Measurements from ENCODE around the gene SQSTM1. TPM values are rescaled to one million over a fixed set of nuclear protein-coding genes. Genes with fewer than 3 reads are reported as not detected.
"Not testable (repeated sequence)": the region's sequence is repeated elsewhere in the genome, so short reads cannot be mapped to it uniquely, and the experiment has no call there.

Gene SQSTM1
- total RNA-seq, 2 experiments from 2014 or later = 79.6 to 93.0 TPM

- POLR2A ChIA-PET = no interaction called here
Measured at GRCh38 chr5:179786861-179787260, 33.8 kb upstream of the SQSTM1 start.

DNA sequence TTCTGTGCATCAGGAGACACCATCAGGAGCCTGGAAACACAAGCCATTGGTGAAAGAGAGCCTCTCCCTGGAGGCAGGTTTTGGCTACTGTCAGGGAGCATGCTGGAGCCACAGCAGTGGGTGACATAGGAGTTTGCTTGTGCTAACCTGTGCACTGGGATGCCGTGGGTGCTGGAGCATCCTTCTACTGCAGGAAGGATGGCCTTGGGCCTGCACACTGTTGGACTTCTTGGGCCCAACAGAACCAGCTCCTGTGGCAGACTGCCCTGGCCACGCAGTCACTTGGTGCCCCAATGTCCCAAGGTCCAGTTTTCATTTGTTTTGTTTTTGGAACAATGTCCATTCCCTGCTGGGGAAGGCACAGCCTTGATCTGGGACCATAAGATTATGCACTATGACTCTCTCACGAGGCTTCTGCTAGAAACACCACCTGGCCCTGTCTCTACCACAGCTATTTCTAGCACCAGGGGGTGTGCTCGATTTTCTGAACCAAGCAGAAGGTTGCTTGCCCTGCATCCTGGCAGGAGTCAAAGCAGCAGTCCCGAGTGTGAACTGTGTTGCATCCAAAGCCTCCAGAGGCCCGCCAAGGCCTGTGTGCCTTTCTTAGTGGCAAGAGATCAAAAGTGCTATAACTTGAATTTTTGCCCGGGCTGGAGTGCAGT, 32.4 kb upstream of the SQSTM1 start:
- Mint-ChIP-seq H3K36me3 (ENCODE audit: low read depth) (no peaks in the 10 kb centered on the region), H3K27ac (no peak overlapping the region), H3K4me1 (peaks cover 10% of the 10 kb centered on the region), H3K4me3 (no peak overlapping the region), H3K9me3 (no peaks in the 10 kb centered on the region), H3K27me3 (no peaks in the 10 kb centered on the region)
- POLR2A ChIA-PET = no interaction called here
- CTCF ChIA-PET = no interaction called here
- no peak for DNase-seq

More at GRCh38 chr5:179786861-179787260, 33.8 kb upstream of the SQSTM1 start:
- no peak overlapping the region for H3K4me3 Mint-ChIP-seq
- no peaks in the 10 kb centered on the region for H3K36me3 Mint-ChIP-seq (ENCODE audit: low read depth)
- no peak for DNase-seq
- no peaks in the 10 kb centered on the region for H3K27me3 Mint-ChIP-seq
- CTCF ChIA-PET = no interaction called here
- no peak overlapping the region for H3K27ac Mint-ChIP-seq
- no peaks in the 10 kb centered on the region for H3K4me1 Mint-ChIP-seq
- H3K9me3 Mint-ChIP-seq = no peaks in the 10 kb centered on the region

DNA sequence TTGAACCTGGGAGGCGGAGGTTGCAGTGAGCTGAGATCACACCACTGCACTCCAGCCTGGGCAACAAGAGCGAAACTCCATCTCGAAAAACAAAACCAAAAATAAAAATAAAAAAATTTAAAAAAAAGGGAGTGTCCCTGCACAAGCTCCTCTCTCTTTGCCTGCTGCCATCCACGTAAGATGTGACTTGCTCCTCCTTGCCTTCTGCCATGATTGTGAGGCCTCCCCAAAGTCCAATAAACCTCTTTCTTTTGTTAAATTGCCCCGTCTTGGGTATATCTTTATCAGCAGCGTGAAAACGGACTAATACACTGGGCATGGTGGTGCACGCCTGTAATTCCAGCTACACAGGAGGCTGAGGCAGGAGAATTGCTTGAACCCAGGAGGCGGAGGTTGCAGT, 31.4 kb upstream of the SQSTM1 start:
- H3K9me3 Mint-ChIP-seq; DNase-seq; H3K36me3 Mint-ChIP-seq (ENCODE audit: low read depth); H3K4me3 Mint-ChIP-seq; H3K27me3 Mint-ChIP-seq; POLR2A ChIA-PET; H3K27ac Mint-ChIP-seq: not testable (repeated sequence)
- peaks cover 20% of the 10 kb centered on the region for H3K4me1 Mint-ChIP-seq
- CTCF ChIA-PET = interaction anchor here (1.0 kb wide), 1 partner anchor 86 kb away, joined by 3 read pairs; no protein-coding TSS in a partner anchor

GRCh38 chr5:179791881-179792611, 28.7 kb upstream of the SQSTM1 start:
- CTCF ChIA-PET = interaction anchor here (0.5 to 2.1 kb wide), 4 partner anchors 10 to 131 kb away, joined by 3 to 13 read pairs (median 4); no protein-coding TSS in a partner anchor
- H3K9me3 Mint-ChIP-seq = no peaks in the 10 kb centered on the region
- no peaks in the 10 kb centered on the region for H3K27me3 Mint-ChIP-seq
- H3K4me1 Mint-ChIP-seq = peaks cover 34% of the 10 kb centered on the region
- peak overlapping the region; percentile 62 for H3K27ac Mint-ChIP-seq
- peaks cover 4% of the 10 kb centered on the region for H3K36me3 Mint-ChIP-seq (ENCODE audit: low read depth)
- no peak for DNase-seq
- POLR2A ChIA-PET = no interaction called here
- H3K4me3 Mint-ChIP-seq = no peak overlapping the region

DNA sequence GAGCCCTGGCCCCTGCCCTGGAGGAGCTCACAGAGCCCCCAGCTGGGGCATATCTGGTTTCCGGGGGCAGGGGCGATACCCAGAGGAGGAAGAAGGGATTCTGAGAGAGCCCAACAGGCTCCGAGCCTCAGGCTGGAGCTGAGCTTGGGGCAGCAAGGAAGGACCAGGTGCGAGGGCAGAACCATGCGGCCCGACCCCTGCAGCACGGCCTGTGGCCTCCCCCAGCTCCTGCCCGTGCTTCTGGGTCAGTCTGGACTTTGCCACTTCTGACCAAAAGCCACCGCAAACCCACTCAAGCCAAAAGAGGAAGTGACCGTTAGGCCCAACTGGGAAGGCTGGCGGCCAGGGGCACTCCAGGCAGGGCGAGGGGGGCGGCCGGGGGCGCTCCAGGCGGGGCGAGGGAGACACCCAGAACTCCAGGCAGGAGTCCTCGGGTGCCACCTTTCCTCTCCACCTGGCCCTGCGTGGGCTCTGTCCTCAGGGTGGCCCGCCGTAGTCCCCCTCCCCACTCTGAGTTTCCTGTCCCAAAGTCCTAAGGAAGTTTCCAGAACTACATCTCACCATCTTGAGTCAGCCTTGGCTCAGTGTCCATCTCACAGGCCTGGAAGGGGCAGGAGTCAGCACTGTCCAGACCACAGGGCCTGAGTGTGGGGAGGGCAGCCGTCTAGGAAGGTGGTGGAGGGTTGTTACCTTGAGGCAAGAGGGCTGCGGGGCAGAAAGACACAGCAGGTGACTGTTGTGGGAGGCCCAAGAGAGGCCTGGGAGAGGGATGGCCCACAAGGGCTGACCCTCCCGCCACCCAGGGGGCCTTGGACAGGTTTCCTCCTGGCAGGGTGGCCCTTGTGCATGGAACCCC, 27.9 kb upstream of the SQSTM1 start:
- H3K27me3 Mint-ChIP-seq = no peaks in the 10 kb centered on the region
- ChIA-PET POLR2A (no interaction called here), CTCF (interaction anchor here (0.8 to 2.1 kb wide), 6 partner anchors 9 to 35 kb away, joined by 3 to 13 read pairs (median 4); no protein-coding TSS in a partner anchor)
- peak overlapping the region; percentile 80 for H3K27ac Mint-ChIP-seq
- no peak for DNase-seq
- peaks cover 4% of the 10 kb centered on the region for H3K36me3 Mint-ChIP-seq (ENCODE audit: low read depth)
- H3K4me1 Mint-ChIP-seq = peaks cover 35% of the 10 kb centered on the region
- H3K9me3 Mint-ChIP-seq = no peaks in the 10 kb centered on the region
- no peak overlapping the region for H3K4me3 Mint-ChIP-seq

- Mint-ChIP-seq H3K9me3 (no peaks in the 10 kb centered on the region), H3K27me3 (no peaks in the 10 kb centered on the region), H3K4me1 (peaks cover 35% of the 10 kb centered on the region), H3K36me3 (ENCODE audit: low read depth) (peaks cover 4% of the 10 kb centered on the region), H3K4me3 (peak within 1 kb of the TSS; percentile 52), H3K27ac (peak within 1 kb of the TSS; percentile 80)
- CTCF ChIA-PET = interaction anchor here (0.8 to 1.2 kb wide), 4 partner anchors 9 to 297 kb away, joined by 3 to 5 read pairs (median 3); no protein-coding TSS in a partner anchor
- peak; percentile 58 for DNase-seq
- POLR2A ChIA-PET = interaction anchor here (0.6 kb wide), 1 partner anchor 224 kb away, joined by 4 read pairs; no protein-coding TSS in a partner anchor
Measured at GRCh38 chr5:179793468-179794139, 27.1 kb upstream of the SQSTM1 start, which contains the start of gene LTC4S. TSS of gene LTC4S (plus strand) at chr5:179793986. CDS start at chr5:179794081, 95 bp downstream.

DNA sequence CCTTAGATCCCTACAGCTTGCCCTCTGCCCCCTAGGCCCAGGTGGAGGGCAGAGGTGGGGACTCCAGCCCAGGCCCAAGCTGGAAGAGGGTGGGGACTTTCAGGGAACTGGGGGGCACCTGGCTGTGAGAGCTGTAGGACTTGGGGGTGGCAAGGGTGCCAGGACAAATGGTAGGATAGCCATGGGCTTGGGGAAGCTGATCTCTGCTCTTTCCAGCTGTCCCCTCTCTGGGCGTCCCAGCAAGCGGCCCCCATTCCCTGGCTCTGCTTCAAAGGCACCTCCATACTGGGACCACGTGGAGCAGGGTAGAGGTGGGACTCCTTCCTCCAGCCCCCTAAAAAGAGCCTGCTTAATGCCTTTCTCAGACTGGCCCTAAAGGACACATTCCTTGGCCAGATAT, 26.5 kb upstream of the SQSTM1 start:
- H3K27ac Mint-ChIP-seq = peak overlapping the region; percentile 80

GRCh38 chr5:179794575-179794974, 26.1 kb upstream of the SQSTM1 start:
- Mint-ChIP-seq H3K9me3 (no peaks in the 10 kb centered on the region), H3K4me3 (peak overlapping the region; percentile 52), H3K27me3 (no peaks in the 10 kb centered on the region), H3K27ac (peak overlapping the region; percentile 25), H3K4me1 (peaks cover 35% of the 10 kb centered on the region), H3K36me3 (ENCODE audit: low read depth) (peaks cover 9% of the 10 kb centered on the region)
- no peak for DNase-seq
- ChIA-PET POLR2A (interaction anchor here (0.6 kb wide), 1 partner anchor 110 kb away, joined by 3 read pairs; no protein-coding TSS in a partner anchor), CTCF (interaction anchor here (0.6 to 1.2 kb wide), 4 partner anchors 8 to 296 kb away, joined by 3 to 5 read pairs (median 3); no protein-coding TSS in a partner anchor)

More for the DNA sequence above, 26.5 kb upstream of the SQSTM1 start:
- no peak for DNase-seq
- Mint-ChIP-seq H3K9me3 (no peaks in the 10 kb centered on the region), H3K27me3 (no peaks in the 10 kb centered on the region), H3K4me3 (peak overlapping the region; percentile 52), H3K36me3 (ENCODE audit: low read depth) (peaks cover 5% of the 10 kb centered on the region), H3K4me1 (peaks cover 35% of the 10 kb centered on the region)
- ChIA-PET CTCF (interaction anchor here (0.9 to 1.2 kb wide), 3 partner anchors 8 to 296 kb away, joined by 3 to 5 read pairs (median 3); no protein-coding TSS in a partner anchor), POLR2A (interaction anchor here (0.6 kb wide), 1 partner anchor 225 kb away, joined by 4 read pairs; no protein-coding TSS in a partner anchor)

GRCh38 chr5:179795049-179795862, 25.4 kb upstream of the SQSTM1 start:
- CTCF ChIA-PET = interaction anchor here (0.6 to 0.7 kb wide), 3 partner anchors 14 to 56 kb away, joined by 3 to 4 read pairs (median 3); no protein-coding TSS in a partner anchor
- no peaks in the 10 kb centered on the region for H3K27me3 Mint-ChIP-seq
- H3K4me1 Mint-ChIP-seq = peaks cover 35% of the 10 kb centered on the region
- POLR2A ChIA-PET = interaction anchor here (0.6 kb wide), 1 partner anchor 109 kb away, joined by 3 read pairs; no protein-coding TSS in a partner anchor
- H3K36me3 Mint-ChIP-seq (ENCODE audit: low read depth) = peaks cover 11% of the 10 kb centered on the region
- H3K27ac Mint-ChIP-seq = peak overlapping the region; percentile 46
- DNase-seq = no peak
- no peaks in the 10 kb centered on the region for H3K9me3 Mint-ChIP-seq
- peak overlapping the region; percentile 52 for H3K4me3 Mint-ChIP-seq

DNA sequence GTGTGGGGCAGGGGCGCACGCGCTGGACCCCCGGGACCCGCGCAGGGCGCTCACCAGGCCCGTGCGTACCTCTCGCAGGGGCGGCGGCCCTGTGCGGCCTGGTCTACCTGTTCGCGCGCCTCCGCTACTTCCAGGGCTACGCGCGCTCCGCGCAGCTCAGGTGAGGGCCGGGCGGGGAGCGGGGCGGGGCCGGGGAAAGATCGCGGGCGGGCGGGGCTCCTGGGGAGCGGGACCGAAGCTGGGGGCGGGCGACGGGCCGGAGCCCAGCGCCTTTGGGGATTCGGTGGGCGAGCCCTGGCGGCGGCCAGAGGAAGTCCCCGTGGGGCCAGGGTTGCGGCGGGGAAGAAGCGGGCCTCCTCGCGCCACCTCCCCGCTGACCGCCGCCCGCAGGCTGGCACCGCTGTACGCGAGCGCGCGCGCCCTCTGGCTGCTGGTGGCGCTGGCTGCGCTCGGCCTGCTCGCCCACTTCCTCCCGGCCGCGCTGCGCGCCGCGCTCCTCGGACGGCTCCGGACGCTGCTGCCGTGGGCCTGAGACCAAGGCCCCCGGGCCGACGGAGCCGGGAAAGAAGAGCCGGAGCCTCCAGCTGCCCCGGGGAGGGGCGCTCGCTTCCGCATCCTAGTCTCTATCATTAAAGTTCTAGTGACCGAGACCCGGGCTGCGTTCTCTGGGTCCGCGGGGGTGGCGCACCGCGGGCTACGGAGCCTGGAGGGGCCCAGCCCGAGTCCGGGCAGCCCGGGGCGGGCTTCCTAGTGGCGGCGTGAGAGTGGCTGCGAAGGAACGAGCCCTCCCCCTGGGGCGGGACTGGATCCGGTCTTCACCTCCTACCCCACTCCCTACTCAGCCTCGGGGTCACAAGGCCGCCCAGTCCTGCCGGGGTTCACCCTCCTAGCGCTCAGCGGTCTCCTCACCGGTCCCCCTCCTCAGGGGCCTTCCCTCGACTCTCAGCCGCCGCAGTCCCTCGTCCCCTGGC, 24.6 kb upstream of the SQSTM1 start:
- Mint-ChIP-seq H3K36me3 (ENCODE audit: low read depth) (peaks cover 11% of the 10 kb centered on the region), H3K9me3 (no peaks in the 10 kb centered on the region), H3K4me1 (peaks cover 35% of the 10 kb centered on the region), H3K4me3 (peak overlapping the region; percentile 60), H3K27me3 (no peaks in the 10 kb centered on the region), H3K27ac (peak overlapping the region; percentile 46)
- CTCF ChIA-PET = interaction anchor here (0.7 to 1.2 kb wide), 4 partner anchors 12 to 127 kb away, joined by 3 to 4 read pairs (median 4); no protein-coding TSS in a partner anchor
- DNase-seq = peak; percentile 69
- POLR2A ChIA-PET = no interaction called here
